GM12875 (cell line): ENCODE measurements around the gene AMACR.
"Not testable (repeated sequence)": the region's sequence is repeated elsewhere in the genome, so short reads cannot be mapped to it uniquely, and the experiment has no call there.

Experiments used
- H3K4me3 ChIP-seq: one replicate; pipeline ENCODE4 v1.5.1; 2011; ENCODE audit warnings: low read depth, low read length, control low read depth
- TF ChIP-seq, protein P1 (sequence below): IDR thresholded peaks from 2 replicates; pipeline ENCODE4 v1.5.1; 2011; ENCODE audit warnings: low read depth, mild to moderate bottlenecking, control low read depth, inconsistent platforms, low read length, moderate library complexity, borderline replicate concordance; ENCODE audit not compliant: insufficient read depth

AMACR gene

DNA sequence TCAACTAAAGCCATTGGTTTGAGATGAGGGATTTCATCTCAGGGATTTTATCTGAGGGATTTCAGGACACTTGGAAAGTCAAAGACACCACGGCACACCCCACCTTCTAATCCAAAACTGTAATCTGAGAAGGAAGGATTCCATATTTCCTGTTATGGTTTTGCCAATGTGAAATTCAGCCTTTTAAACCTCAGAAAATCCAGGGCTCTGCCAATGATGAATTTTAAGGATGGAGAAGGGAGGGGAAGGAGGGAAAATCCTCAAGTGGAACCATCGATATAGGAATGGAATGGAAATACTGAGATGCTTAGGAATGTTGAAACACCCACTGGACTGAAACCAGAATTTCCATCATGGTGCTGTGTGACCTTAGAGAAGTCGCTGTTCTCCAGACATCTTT lies 29.9 kb upstream of the AMACR start:
- H3K4me3 ChIP-seq: no peak overlapping the region
- TF ChIP-seq, protein P1, sequence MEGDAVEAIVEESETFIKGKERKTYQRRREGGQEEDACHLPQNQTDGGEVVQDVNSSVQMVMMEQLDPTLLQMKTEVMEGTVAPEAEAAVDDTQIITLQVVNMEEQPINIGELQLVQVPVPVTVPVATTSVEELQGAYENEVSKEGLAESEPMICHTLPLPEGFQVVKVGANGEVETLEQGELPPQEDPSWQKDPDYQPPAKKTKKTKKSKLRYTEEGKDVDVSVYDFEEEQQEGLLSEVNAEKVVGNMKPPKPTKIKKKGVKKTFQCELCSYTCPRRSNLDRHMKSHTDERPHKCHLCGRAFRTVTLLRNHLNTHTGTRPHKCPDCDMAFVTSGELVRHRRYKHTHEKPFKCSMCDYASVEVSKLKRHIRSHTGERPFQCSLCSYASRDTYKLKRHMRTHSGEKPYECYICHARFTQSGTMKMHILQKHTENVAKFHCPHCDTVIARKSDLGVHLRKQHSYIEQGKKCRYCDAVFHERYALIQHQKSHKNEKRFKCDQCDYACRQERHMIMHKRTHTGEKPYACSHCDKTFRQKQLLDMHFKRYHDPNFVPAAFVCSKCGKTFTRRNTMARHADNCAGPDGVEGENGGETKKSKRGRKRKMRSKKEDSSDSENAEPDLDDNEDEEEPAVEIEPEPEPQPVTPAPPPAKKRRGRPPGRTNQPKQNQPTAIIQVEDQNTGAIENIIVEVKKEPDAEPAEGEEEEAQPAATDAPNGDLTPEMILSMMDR: no peak

DNA sequence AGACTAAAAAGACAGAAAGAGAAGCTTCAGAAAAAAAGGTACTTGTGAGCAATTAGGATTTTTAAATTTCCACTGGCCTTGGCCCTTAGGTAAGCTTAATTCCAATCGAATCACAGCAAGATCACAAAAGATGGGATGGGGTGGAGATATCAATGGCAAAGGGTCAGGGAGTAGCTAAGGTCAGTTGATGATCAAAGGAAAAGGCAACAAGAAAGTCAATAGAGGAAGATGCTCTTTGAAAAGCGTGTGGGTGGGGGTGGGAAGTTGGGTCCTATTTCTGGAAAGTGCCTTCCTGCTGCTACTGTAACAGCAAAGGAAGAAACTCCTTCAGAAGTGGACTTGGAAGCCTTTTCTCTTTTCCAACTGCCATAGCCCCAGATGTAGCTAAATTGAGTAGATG lies 27.9 kb upstream of the AMACR start:
- TF ChIP-seq, protein P1: no peak
- no peak overlapping the region for H3K4me3 ChIP-seq

DNA sequence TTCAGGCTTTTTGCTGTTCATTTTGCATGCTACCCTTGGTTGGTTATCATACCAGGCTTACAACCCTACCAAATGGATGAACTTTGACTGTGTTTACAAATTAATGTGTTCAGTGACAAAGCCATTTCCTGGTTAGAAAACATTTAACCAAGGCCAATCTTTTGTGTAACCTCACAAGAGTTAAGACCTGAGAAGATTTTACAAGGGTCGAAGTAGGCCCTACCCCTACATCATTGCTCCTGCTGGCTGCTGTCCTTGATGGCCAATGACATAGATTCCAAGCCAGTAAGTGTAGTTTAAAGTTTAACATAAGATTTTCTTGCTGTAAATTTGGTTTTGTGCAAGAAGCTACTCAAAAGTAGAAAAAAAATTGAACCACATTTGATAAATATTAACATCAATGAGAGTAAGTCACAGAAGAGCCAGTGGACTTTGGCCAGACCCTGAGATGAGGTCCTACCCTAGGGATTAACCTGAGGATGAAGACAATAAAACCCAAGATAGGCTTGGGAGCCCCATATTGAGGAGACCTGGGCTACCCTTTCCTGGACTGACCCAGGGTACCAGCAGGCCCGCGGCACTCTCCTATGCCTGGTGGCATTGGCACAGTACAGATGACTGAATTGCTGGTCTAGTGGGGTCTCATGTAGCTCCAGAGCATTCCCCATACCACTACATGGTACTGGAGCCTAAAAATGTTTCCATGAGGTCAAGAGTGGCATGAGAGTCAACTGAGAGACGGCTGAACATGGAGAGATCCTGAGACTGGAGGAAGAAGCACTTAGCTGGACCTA lies 26.9 kb upstream of the AMACR start:
- no peak overlapping the region for H3K4me3 ChIP-seq

DNA sequence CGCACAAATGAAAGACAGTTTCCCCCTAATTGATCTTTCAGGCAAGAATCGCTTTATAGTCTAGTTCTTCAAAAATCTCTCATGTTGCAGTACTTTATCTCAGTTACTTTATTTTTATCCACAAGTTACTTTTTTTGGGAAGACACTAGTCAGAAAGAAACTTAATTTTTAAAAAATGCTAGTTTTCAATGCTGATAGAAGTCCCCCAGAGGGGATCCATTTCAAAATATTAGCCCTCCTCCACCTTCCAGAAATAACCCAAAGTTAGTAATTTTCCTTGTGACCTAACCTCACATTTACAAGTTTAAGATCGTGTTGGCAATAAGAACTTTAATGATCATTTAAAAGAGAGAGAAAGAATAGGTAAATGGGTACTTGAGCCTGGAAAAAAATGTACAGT lies 24.1 kb upstream of the AMACR start:
- no peak overlapping the region for H3K4me3 ChIP-seq
- TF ChIP-seq, protein P1: no peak

More for the DNA sequence above, 26.9 kb upstream of the AMACR start:
- TF ChIP-seq, protein P1: no peak

GRCh38 chr5:34031117-34031516 lies 23.3 kb upstream of the AMACR start:
- TF ChIP-seq, protein P1: no peak

GRCh38 chr5:34030585-34030984 lies 22.7 kb upstream of the AMACR start:
- not testable (repeated sequence) for H3K4me3 ChIP-seq

More at GRCh38 chr5:34031117-34031516, 23.3 kb upstream of the AMACR start:
- no peak overlapping the region for H3K4me3 ChIP-seq

DNA sequence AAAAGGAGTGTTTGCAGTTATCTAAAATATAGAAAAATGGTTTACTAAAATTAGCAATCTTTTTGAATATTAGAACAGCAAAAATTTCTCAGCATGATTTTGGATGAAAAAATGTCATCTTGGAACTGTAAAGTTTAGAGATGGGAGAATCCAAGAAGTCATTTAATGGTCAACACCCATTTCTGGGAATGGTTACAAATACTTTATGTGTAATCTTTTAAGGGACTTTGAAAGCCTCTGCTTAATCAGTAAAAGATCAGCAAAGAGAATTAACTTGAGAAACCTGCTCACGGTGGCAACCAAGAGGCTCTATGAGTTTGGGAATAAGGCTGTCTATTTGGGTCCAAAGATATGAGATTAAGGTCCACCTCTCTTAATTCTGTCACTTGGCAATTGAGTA lies 22.2 kb upstream of the AMACR start:
- TF ChIP-seq, protein P1: no peak
- no peak overlapping the region for H3K4me3 ChIP-seq
